ENCODE data around the gene NUDT15.

NUDT15 gene

GRCh38 chr13:48040896-48041295 is 3.4 kb downstream of the NUDT15 start:
- ChIA-PET POLR2A (no interaction called here), CTCF (interaction anchor here (0.7 kb wide), 2 partner anchors 532 to 928 kb away, joined by 3 read pairs; no protein-coding TSS in a partner anchor)
- Histone ChIP-seq H3K9me3 (ENCODE audit: control insufficient read depth, insufficient read depth, low read depth, low read length) (no peaks in the 10 kb centered on the region), H3K4me1 (ENCODE audit: control insufficient read depth, insufficient read depth, low read length) (no peaks in the 10 kb centered on the region), H3K36me3 (ENCODE audit: control insufficient read depth in 2 of 2, insufficient read depth in 1 of 2, low read length in 2 of 2) (peaks cover 0 to 26% of the 10 kb centered on the region in 2 experiments; a peak in 2 of 3 replicates), H3K4me3 (ENCODE audit: low read depth, low read length) (no peak overlapping the region), H3K27ac (ENCODE audit: extremely low read depth, low read depth, low read length) (no peak overlapping the region)
- no peak for TF ChIP-seq ZNF658 (tag by site-specific recombination; IDR thresholded peaks at IDR 0.05)
- no peak for TF ChIP-seq ZNF530 (tag by site-specific recombination; IDR thresholded peaks at IDR 0.05; ENCODE audit: low read depth)
- no peak for TF ChIP-seq ZNF292 (tag by site-specific recombination; IDR thresholded peaks at IDR 0.05; ENCODE audit: borderline replicate concordance, low read depth)
- TF ChIP-seq ZNF341 (tag by site-specific recombination; IDR thresholded peaks at IDR 0.05; ENCODE audit: low read depth) = no peak
- no peak for TF ChIP-seq ZNF350 (tag by site-specific recombination; IDR thresholded peaks at IDR 0.05)
- no peak for TF ChIP-seq ELK4 (IDR thresholded peaks at IDR 0.05; ENCODE audit: borderline replicate concordance, low read depth, low read length)
- TF ChIP-seq ZNF366 (tag by site-specific recombination; conservative IDR thresholded peaks at IDR 0.05) = no peak
- TF ChIP-seq KLF16 (tag by site-specific recombination; IDR thresholded peaks at IDR 0.05) = no peak
- TF ChIP-seq ZNF785 (tag by site-specific recombination; IDR thresholded peaks at IDR 0.05) = no peak
- TF ChIP-seq ZNF654 (tag by site-specific recombination; IDR thresholded peaks at IDR 0.05; ENCODE audit: low read depth) = no peak
- no peak for TF ChIP-seq ZNF776 (tag by site-specific recombination; IDR thresholded peaks at IDR 0.05; ENCODE audit: borderline replicate concordance)
- TF ChIP-seq HOXD13 (CRISPR knock-in tag; IDR thresholded peaks at IDR 0.05; ENCODE audit: borderline replicate concordance) = no peak
- TF ChIP-seq RBAK (tag by site-specific recombination; IDR thresholded peaks at IDR 0.05) = no peak
- TF ChIP-seq ZNF600 (tag by site-specific recombination; IDR thresholded peaks at IDR 0.05) = no peak
- no peak for TF ChIP-seq TCF7L2 (IDR thresholded peaks at IDR 0.05; ENCODE audit: borderline replicate concordance, low read depth, low read length)
- TF ChIP-seq ZNF274 (IDR thresholded peaks at IDR 0.05; ENCODE audit: low read length) = no peak
- no peak for TF ChIP-seq ZNF274 (tag by site-specific recombination; IDR thresholded peaks at IDR 0.05; ENCODE audit: borderline replicate concordance)
- TF ChIP-seq ZNF202 (tag by site-specific recombination; IDR thresholded peaks at IDR 0.05; ENCODE audit: borderline replicate concordance) = no peak
- no peak for TF ChIP-seq ZNF626 (tag by site-specific recombination; IDR thresholded peaks at IDR 0.05)
- TF ChIP-seq, protein P1, sequence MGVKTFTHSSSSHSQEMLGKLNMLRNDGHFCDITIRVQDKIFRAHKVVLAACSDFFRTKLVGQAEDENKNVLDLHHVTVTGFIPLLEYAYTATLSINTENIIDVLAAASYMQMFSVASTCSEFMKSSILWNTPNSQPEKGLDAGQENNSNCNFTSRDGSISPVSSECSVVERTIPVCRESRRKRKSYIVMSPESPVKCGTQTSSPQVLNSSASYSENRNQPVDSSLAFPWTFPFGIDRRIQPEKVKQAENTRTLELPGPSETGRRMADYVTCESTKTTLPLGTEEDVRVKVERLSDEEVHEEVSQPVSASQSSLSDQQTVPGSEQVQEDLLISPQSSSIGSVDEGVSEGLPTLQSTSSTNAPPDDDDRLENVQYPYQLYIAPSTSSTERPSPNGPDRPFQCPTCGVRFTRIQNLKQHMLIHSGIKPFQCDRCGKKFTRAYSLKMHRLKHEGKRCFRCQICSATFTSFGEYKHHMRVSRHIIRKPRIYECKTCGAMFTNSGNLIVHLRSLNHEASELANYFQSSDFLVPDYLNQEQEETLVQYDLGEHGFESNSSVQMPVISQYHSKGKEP (tag by site-specific recombination; IDR thresholded peaks at IDR 0.05) = no peak

GRCh38 chr13:48042894-48043293 is 5.4 kb downstream of the NUDT15 start:
- ChIA-PET POLR2A (no interaction called here), CTCF (interaction anchor here (1.2 kb wide), 1 partner anchor 51 kb away, joined by 4 read pairs; the partner anchor contains the start of gene MED4)
- Histone ChIP-seq H3K36me3 (ENCODE audit: control insufficient read depth in 2 of 2, insufficient read depth in 1 of 2, low read length in 2 of 2) (peaks cover 4 to 33% of the 10 kb centered on the region in 2 experiments), H3K27ac (ENCODE audit: extremely low read depth, low read depth, low read length) (no peak overlapping the region), H3K4me1 (ENCODE audit: control insufficient read depth, insufficient read depth, low read length) (no peaks in the 10 kb centered on the region), H3K4me3 (ENCODE audit: low read depth, low read length) (no peak overlapping the region), H3K9me3 (ENCODE audit: control insufficient read depth, insufficient read depth, low read depth, low read length) (no peaks in the 10 kb centered on the region)
- TF ChIP-seq ZNF37A (tag by site-specific recombination; IDR thresholded peaks at IDR 0.05) = no peak
- TF ChIP-seq ZNF280D (tag by site-specific recombination; IDR thresholded peaks at IDR 0.05) = no peak
- no peak for TF ChIP-seq ZNF211 (tag by site-specific recombination; IDR thresholded peaks at IDR 0.05; ENCODE audit: low read depth)
- no peak for TF ChIP-seq ZNF426 (tag by site-specific recombination; IDR thresholded peaks at IDR 0.05)
- no peak for TF ChIP-seq MYNN (tag by site-specific recombination; IDR thresholded peaks at IDR 0.05; ENCODE audit: borderline replicate concordance)
- TF ChIP-seq ZNF423 (tag by site-specific recombination; IDR thresholded peaks at IDR 0.05) = no peak
- TF ChIP-seq KLF8 (tag by site-specific recombination; IDR thresholded peaks at IDR 0.05) = no peak
- TF ChIP-seq KLF17 (tag by site-specific recombination; IDR thresholded peaks at IDR 0.05) = no peak
